Activated T-cell treated with anti-CD3 and anti-CD28 coated beads, Interleukin-2, amount 50 U/mL, for 72 hours (primary cell): ENCODE results near the gene NPBWR2. TPM values are rescaled to one million over a fixed set of nuclear protein-coding genes. Genes with fewer than 3 reads are reported as not detected.

Source experiments
- total RNA-seq, 2 donors: library from RNA; stranded (reverse); gene quantifications; one replicate each; pipeline ENCODE4 v1.2.3, GENCODE V29; 2022

Gene NPBWR2
- total RNA-seq, 2 donors from 2014 or later = not detected

Other genes with a start within 250 kb of the NPBWR2 start
- under 1 TPM in 1 of 2 donors, not detected in 1; 0.22 TPM for gene ABHD16B, start 246.1 kb downstream of the NPBWR2 start, total RNA-seq
- 10 to 100 TPM; 71.5 to 76.8 TPM for gene TPD52L2, start 242.3 kb downstream of the NPBWR2 start, total RNA-seq
- 10 to 100 TPM; 37.6 to 40.5 TPM for gene DNAJC5, start 212.4 kb downstream of the NPBWR2 start, total RNA-seq
- gene UCKL1, start 151.1 kb downstream of the NPBWR2 start, total RNA-seq = 10 to 100 TPM; 27.9 to 33.1 TPM
- gene ZNF512B, start 137.6 kb downstream of the NPBWR2 start, total RNA-seq = 10 to 100 TPM; 20.0 to 20.6 TPM
- gene SAMD10, start 127.9 kb downstream of the NPBWR2 start, total RNA-seq = 10 to 100 TPM; 54.6 to 77.0 TPM
- gene PRPF6, start 126.4 kb downstream of the NPBWR2 start, total RNA-seq = 10 to 100 TPM; 77.5 to 95.7 TPM
- gene C20orf204, start 71.4 kb downstream of the NPBWR2 start, total RNA-seq = 10 to 100 TPM; 28.6 to 35.6 TPM
- under 1 TPM; 0.46 to 0.72 TPM for gene SOX18, start 57.9 kb downstream of the NPBWR2 start, total RNA-seq
- gene TCEA2, start 44.4 kb downstream of the NPBWR2 start, total RNA-seq = 10 to 100 TPM; 55.5 to 61.6 TPM
- 10 to 100 TPM; 38.1 to 40.0 TPM for gene RGS19, start 28.0 kb downstream of the NPBWR2 start, total RNA-seq
- 1 to 10 TPM; 1.3 to 1.7 TPM for gene OPRL1, start 27.5 kb downstream of the NPBWR2 start, total RNA-seq
- under 1 TPM in 1 of 2 donors, not detected in 1; 0.29 TPM for gene LKAAEAR1, start 23.2 kb downstream of the NPBWR2 start, total RNA-seq
- under 1 TPM; 0.12 to 0.23 TPM for gene MYT1, start 56.9 kb upstream of the NPBWR2 start, total RNA-seq
- gene PCMTD2, start 148.2 kb upstream of the NPBWR2 start, total RNA-seq = 10 to 100 TPM; 52.8 to 67.8 TPM